GM19193 (cell line): ENCODE results near the gene MTHFD2L.

Experiments
- POLR2A ChIP-seq: IDR thresholded peaks from 4 replicates; pipeline ENCODE4 v1.6.1; 2011; ENCODE audit not compliant: insufficient read depth, insufficient read length; ENCODE audit errors: extremely low read depth

Gene MTHFD2L

GRCh38 chr4:74324262-74324661 lies 166.3 kb downstream of the MTHFD2L start:
- no peak for TF ChIP-seq POLR2A

- no peak for TF ChIP-seq POLR2A
These were observed 168.0 kb downstream of the MTHFD2L start for GRCh38 chr4:74325886-74326285.

GRCh38 chr4:74327762-74328161 lies 169.8 kb downstream of the MTHFD2L start:
- no peak for TF ChIP-seq POLR2A

DNA sequence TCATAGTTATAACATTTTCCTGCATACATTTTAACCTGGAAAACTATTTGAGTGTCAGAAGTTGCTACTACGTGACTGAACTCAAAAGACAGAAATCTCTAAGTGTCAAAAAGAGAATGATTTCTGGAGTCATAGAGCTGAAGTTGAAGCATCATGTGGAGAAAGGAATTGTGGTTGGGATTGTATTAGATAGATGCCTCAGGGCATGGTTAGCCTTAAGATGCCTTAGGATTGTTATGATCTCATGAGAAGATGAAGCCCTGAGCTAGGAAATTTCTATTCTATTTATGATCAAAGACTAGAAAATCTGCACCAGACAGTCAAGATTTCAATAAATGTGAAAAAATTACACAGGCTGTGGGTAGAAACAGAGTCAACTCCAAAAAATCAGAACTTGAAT lies 170.6 kb downstream of the MTHFD2L start:
- TF ChIP-seq POLR2A: no peak

GRCh38 chr4:74329307-74329706 lies 171.4 kb downstream of the MTHFD2L start:
- no peak for TF ChIP-seq POLR2A

- no peak for TF ChIP-seq POLR2A
These were observed 172.4 kb downstream of the MTHFD2L start for GRCh38 chr4:74330295-74330750.

GRCh38 chr4:74331252-74331651 lies 173.3 kb downstream of the MTHFD2L start:
- TF ChIP-seq POLR2A: no peak

DNA sequence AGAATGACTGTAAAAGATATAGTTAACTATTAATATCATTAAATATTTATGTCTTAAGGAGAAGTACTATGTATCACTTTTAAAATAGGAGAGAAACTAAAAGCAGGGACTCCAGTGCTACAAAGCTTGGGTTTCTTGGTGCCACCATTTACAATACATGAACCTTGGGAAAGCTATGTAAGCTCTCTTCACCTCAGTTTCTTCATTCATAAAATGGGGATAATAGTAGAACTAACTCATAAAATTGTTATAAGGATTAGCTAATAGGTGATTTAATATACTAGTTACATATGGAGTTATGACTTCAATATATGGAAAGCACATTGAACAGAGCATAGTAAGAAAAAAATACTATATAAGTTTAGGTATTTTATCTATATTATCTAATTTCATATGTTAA lies 174.0 kb downstream of the MTHFD2L start:
- no peak for TF ChIP-seq POLR2A

GRCh38 chr4:74334636-74335035 lies 176.7 kb downstream of the MTHFD2L start:
- TF ChIP-seq POLR2A: no peak

- no peak for TF ChIP-seq POLR2A
These were observed 177.6 kb downstream of the MTHFD2L start for GRCh38 chr4:74335341-74336021.

DNA sequence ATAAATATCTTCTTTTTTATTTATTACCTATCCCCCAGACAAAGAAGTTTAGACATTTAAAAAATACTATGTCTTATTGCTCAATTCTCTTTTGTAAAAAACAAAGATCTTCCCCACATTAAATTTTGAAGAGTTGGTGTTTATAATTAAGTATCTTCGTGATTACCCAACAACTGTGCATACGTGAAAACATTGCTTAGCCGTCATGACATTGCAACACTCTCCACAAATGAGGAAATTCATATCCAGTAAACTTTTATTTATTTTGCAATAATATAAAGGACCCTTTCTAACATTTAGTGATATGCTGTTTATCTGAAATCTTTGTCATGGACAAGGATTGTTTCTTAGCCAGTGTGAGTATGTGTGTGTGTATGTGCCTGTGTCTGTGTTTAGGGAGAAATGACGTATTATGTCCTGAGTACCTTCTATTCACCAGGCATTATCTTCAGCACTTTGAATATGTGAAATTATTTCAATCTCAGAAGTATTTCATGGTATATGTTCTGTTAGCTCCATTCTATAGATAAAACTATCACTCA lies 180.9 kb downstream of the MTHFD2L start:
- TF ChIP-seq POLR2A: no peak

DNA sequence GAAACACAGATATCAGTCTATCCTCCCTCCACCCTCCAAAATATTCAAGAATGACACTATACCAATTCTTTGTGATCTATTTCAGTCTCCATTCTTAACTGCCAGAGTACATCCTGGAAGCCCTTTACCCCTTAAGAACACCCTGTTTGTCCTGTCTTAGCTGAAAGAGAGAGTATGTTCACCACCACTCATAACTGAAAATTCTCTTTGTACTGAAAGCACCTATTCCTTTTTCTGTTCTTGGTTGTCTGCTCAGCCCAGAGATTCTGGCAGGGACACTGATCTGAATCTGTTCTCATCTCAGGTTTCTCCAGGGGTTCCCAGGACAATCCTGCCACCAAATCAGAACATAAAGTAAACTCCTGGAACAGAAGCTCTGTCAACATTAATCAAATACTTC lies 181.6 kb downstream of the MTHFD2L start:
- no peak for TF ChIP-seq POLR2A

- no peak for TF ChIP-seq POLR2A
These were observed 186.1 kb downstream of the MTHFD2L start for GRCh38 chr4:74344031-74344430.
